Measurements from ENCODE around the gene B3GAT1. TPM values are rescaled to one million over a fixed set of nuclear protein-coding genes. Genes with fewer than 3 reads are reported as not detected.

Gene B3GAT1
- polyA plus RNA-seq, 3 donors, result not detected

DNA sequence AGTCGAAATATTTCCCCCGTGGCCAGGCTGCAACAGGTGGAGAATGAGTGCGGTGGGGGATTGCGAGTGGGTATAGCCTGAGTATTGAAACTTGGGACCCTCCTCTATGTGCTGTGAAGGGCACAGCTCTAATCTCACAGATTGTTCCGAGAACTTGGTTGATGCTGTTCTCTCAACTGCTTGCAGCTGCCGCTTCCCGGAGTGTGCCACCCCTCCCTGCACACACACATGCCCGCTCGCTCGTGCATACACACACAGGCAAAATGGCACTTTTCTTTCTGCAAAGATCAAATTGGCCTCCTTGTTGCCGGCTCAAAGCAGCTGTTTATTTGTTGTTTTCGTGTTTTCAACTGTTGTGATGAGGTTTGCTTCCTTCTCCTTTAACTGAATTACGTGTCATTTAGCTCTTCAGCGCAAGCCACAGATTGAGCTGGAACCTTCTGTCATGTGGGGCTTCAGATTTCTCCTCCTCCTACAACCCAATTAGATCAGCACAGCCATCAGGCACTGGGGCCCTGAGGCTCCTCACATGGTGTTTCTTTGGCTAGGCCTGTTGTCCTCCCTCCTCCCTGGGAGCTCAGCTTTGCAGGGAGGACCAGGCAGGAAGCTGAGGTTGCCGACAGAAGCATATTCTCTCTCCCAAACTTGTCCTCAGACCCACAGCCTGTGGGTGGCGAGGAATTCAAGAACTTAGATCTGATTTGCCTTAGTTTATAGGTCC is 13.9 kb upstream of the B3GAT1 start:
- Mint-ChIP-seq H3K36me3 (no peaks in the 10 kb centered on the region), H3K27ac (no peak overlapping the region), H3K4me3 (no peak overlapping the region), H3K9me3 (peaks cover 0 to 4% (median 0%) of the 10 kb centered on the region in 7 donors), H3K27me3 (ENCODE audit: low read depth in 3 of 3) (peaks cover 0 to 7% (median 0%) of the 10 kb centered on the region in 3 donors), H3K4me1 (no peaks in the 10 kb centered on the region)
- Histone ChIP-seq H3K4me3 (replicated peaks in 1 of 3; ENCODE audit: low read depth in 2 of 3, low read length in 3 of 3) (no peak overlapping the region), H3K27me3 (ENCODE audit: control insufficient read depth in 2 of 2, insufficient read depth in 2 of 2, low read length in 2 of 2) (no peaks in the 10 kb centered on the region), H3K36me3 (replicated peaks in 1 of 2; ENCODE audit: control insufficient read depth in 1 of 2, insufficient read depth in 2 of 2, low read length in 2 of 2) (no peaks in the 10 kb centered on the region), H3K9ac (ENCODE audit: insufficient read depth, low read length, poor library complexity, severe bottlenecking) (no peak overlapping the region), H3K4me1 (ENCODE audit: control insufficient read depth in 1 of 2, insufficient read depth in 2 of 2, low read length in 2 of 2) (no peaks in the 10 kb centered on the region), H3K9me3 (replicated peaks in 1 of 2; ENCODE audit: control insufficient read depth in 1 of 2, insufficient read depth in 1 of 2, low read length in 2 of 2) (no peaks in the 10 kb centered on the region), H4K20me1 (ENCODE audit: insufficient read depth, low read length) (no peaks in the 10 kb centered on the region), H2AFZ (ENCODE audit: insufficient read depth, low read depth, low read length, poor library complexity, severe bottlenecking) (no peak overlapping the region), H3K79me2 (ENCODE audit: insufficient read depth, low read length) (no peaks in the 10 kb centered on the region), H3K27ac (ENCODE audit: low read depth in 1 of 2, low read length in 2 of 2) (no peak overlapping the region), H3K4me2 (replicated peaks; ENCODE audit: extremely low read depth, low read length, poor library complexity, severe bottlenecking) (no peak overlapping the region)
- WGBS (ENCODE audit: insufficient coverage), result 94% methylated on average over 11 of the region's 16 CpGs
- intact Hi-C loops (cut with micrococcal nuclease), result no loop called here
- TF ChIP-seq, protein P1, sequence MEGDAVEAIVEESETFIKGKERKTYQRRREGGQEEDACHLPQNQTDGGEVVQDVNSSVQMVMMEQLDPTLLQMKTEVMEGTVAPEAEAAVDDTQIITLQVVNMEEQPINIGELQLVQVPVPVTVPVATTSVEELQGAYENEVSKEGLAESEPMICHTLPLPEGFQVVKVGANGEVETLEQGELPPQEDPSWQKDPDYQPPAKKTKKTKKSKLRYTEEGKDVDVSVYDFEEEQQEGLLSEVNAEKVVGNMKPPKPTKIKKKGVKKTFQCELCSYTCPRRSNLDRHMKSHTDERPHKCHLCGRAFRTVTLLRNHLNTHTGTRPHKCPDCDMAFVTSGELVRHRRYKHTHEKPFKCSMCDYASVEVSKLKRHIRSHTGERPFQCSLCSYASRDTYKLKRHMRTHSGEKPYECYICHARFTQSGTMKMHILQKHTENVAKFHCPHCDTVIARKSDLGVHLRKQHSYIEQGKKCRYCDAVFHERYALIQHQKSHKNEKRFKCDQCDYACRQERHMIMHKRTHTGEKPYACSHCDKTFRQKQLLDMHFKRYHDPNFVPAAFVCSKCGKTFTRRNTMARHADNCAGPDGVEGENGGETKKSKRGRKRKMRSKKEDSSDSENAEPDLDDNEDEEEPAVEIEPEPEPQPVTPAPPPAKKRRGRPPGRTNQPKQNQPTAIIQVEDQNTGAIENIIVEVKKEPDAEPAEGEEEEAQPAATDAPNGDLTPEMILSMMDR (IDR thresholded peaks at IDR 0.05), result no peak
- no peak for DNase-seq

- TF ChIP-seq, protein P1 (IDR thresholded peaks at IDR 0.05), result no peak
- H3K36me3 Mint-ChIP-seq, result no peaks in the 10 kb centered on the region
- H3K4me1 Mint-ChIP-seq, result no peaks in the 10 kb centered on the region
- no peak overlapping the region for H3K27ac Mint-ChIP-seq
- Histone ChIP-seq H4K20me1 (ENCODE audit: insufficient read depth, low read length) (no peaks in the 10 kb centered on the region), H3K9me3 (replicated peaks in 1 of 2; ENCODE audit: control insufficient read depth in 1 of 2, insufficient read depth in 1 of 2, low read length in 2 of 2) (no peaks in the 10 kb centered on the region), H3K9ac (ENCODE audit: insufficient read depth, low read length, poor library complexity, severe bottlenecking) (no peak overlapping the region), H3K27me3 (ENCODE audit: control insufficient read depth in 2 of 2, insufficient read depth in 2 of 2, low read length in 2 of 2) (no peaks in the 10 kb centered on the region), H3K4me3 (replicated peaks in 1 of 3; ENCODE audit: low read depth in 2 of 3, low read length in 3 of 3) (no peak overlapping the region), H3K4me1 (ENCODE audit: control insufficient read depth in 1 of 2, insufficient read depth in 2 of 2, low read length in 2 of 2) (no peaks in the 10 kb centered on the region), H3K79me2 (ENCODE audit: insufficient read depth, low read length) (no peaks in the 10 kb centered on the region), H2AFZ (ENCODE audit: insufficient read depth, low read depth, low read length, poor library complexity, severe bottlenecking) (no peak overlapping the region), H3K36me3 (replicated peaks in 1 of 2; ENCODE audit: control insufficient read depth in 1 of 2, insufficient read depth in 2 of 2, low read length in 2 of 2) (no peaks in the 10 kb centered on the region), H3K4me2 (replicated peaks; ENCODE audit: extremely low read depth, low read length, poor library complexity, severe bottlenecking) (no peak overlapping the region), H3K27ac (ENCODE audit: low read depth in 1 of 2, low read length in 2 of 2) (no peak overlapping the region)
- no CpG with 5 or more reads among the region's 2 CpGs for WGBS (ENCODE audit: insufficient coverage)
- peaks cover 0 to 4% (median 0%) of the 10 kb centered on the region in 7 donors for H3K9me3 Mint-ChIP-seq
- no peak for DNase-seq
- peaks cover 2 to 6% (median 2%) of the 10 kb centered on the region in 3 donors for H3K27me3 Mint-ChIP-seq (ENCODE audit: low read depth in 3 of 3)
- no peak overlapping the region for H3K4me3 Mint-ChIP-seq
- intact Hi-C loops (cut with micrococcal nuclease), result no loop called here
Observed at GRCh38 chr11:134425413-134425812, 13.4 kb upstream of the B3GAT1 start.

Measured in CD14-positive monocyte (primary cell).